ENCODE data around the gene ADAD2.

- TF ChIP-seq CTCF (conservative IDR thresholded peaks at IDR 0.05 in 1 of 2, IDR thresholded peaks at IDR 0.05 in 1 of 2; ENCODE audit: extremely low read depth in 1 of 2, insufficient read depth in 1 of 2, low read depth in 1 of 2, low read length in 2 of 2) = no peak
- TF ChIP-seq EZH2 (IDR thresholded peaks at IDR 0.05; ENCODE audit: borderline replicate concordance, low read length) = no peak
These were observed 43.6 kb downstream of the ADAD2 start for GRCh38 chr16:84234321-84235241.
